Kidney (tissue), 14 donors: ENCODE measurements around the gene KCNN3. TPM values are rescaled to one million over a fixed set of nuclear protein-coding genes. Genes with fewer than 3 reads are reported as not detected.

ENCODE experiments used
- DNase-seq, 5 donors: peaks; one replicate each; pipeline ENCODE4 v3.0.0-alpha.2; 2013 to 2020
- FAIRE-seq: peaks from 2 replicates; lab custom pipeline; 2012; peaks lifted over from hg19 to GRCh38; lab: Jason Lieb, UNC
- H3K27ac ChIP-seq, 2 donors: one replicate each; pipeline ENCODE4 v1.7.0; 2013; ENCODE audit warnings: low read depth in 2 of 2, low read length in 2 of 2, inconsistent platforms in 1 of 2
- H3K27me3 ChIP-seq: one replicate; pipeline ENCODE4 v1.7.1; 2013; ENCODE audit warnings: low read length, inconsistent platforms; ENCODE audit not compliant: control insufficient read depth, insufficient read depth
- H3K36me3 ChIP-seq, 3 donors: one replicate each; pipeline versions ENCODE4 v1.7.0 to v1.7.1; 2013; ENCODE audit warnings: low read length in 3 of 3, control low read depth in 1 of 3, inconsistent platforms in 1 of 3; ENCODE audit not compliant: insufficient read depth in 3 of 3, control insufficient read depth in 2 of 3
- H3K4me1 ChIP-seq, 3 donors: one replicate each; pipeline versions ENCODE4 v1.7.0 to v1.7.1; 2013; ENCODE audit warnings: low read length in 3 of 3, inconsistent platforms in 1 of 3, low read depth in 1 of 3; ENCODE audit not compliant: control insufficient read depth in 2 of 3, insufficient read depth in 2 of 3
- H3K4me3 ChIP-seq, 3 donors: one replicate each; pipeline versions ENCODE4 v1.7.0 to v1.8.1; 2013; ENCODE audit warnings: low read length in 3 of 3, control low read depth in 1 of 3, inconsistent platforms in 1 of 3
- H3K9ac ChIP-seq, 3 donors: one replicate each; pipeline versions ENCODE4 v1.7.0 to v1.7.1; 2013; ENCODE audit warnings: low read length in 3 of 3, control low read depth in 1 of 3, inconsistent platforms in 1 of 3
- H3K9me3 ChIP-seq, 3 donors: one replicate each; pipeline versions ENCODE4 v1.7.0 to v1.7.1; 2013; ENCODE audit warnings: low read length in 3 of 3, control low read depth in 1 of 3, inconsistent platforms in 1 of 3; ENCODE audit not compliant: control insufficient read depth in 2 of 3, insufficient read depth in 1 of 3
- CTCF ChIP-seq: IDR thresholded peaks from 3 replicates; pipeline ENCODE4 v1.5.1; 2012; ENCODE audit warnings: mild to moderate bottlenecking, moderate library complexity, borderline replicate concordance; ENCODE audit not compliant: insufficient read depth; ENCODE audit errors: extremely low read depth
- intact Hi-C: fragments of 100-400 bp; cut with DNase I; formaldehyde crosslinking; loops from one replicate; pipeline ENCODE4 v1.11.1; 2022
- polyA plus RNA-seq: library from polyadenylated mRNA; stranded (reverse); fragments of 350-450 nt; fragmentation: Illumina TruSeq; extraction: RNeasy Lipid Tissue Mini Kit (QIAGEN cat#74804); gene quantifications from one replicate; pipeline ENCODE4 v1.2.3, GENCODE V29; 2014; ENCODE audit warnings: low read depth, low replicate concordance; ENCODE audit not compliant: insufficient read depth
- total RNA-seq: library from RNA; stranded (reverse); fragmentation: NEBNext Ultra II Directional; extraction: Animal tissue kit (Norgen Biotek cat#: 25700); gene quantifications from one replicate; pipeline ENCODE4 v1.2.1, GENCODE V29; 2021
- donor health status: control.
- donor health status: control.
- donor health status: control.
- donor health status: control.
- donor health status: control.
- donor health status: DM: yes; HTN: yes; CAD: no.
- donor health status: Normal renal cell carcinoma (clear cell type).

Gene KCNN3
- total and polyA plus RNA-seq, 2 donors from 2014 or later = 2.6 to 5.6 TPM

- H3K4me1 ChIP-seq = peaks cover 0 to 17% (median 4%) of the 10 kb centered on the region in 3 donors
- peak in 2 of 5 donors; percentile 57 to 75 for DNase-seq
- no peak for FAIRE-seq
- H3K4me3 ChIP-seq = peak overlapping the region in 1 of 3 donors; percentile 67
- H3K36me3 ChIP-seq = no peaks in the 10 kb centered on the region
- peaks cover 5% of the 10 kb centered on the region for H3K27me3 ChIP-seq
- H3K9me3 ChIP-seq = no peaks in the 10 kb centered on the region
- H3K27ac ChIP-seq = no peak overlapping the region
- TF ChIP-seq CTCF = no peak
- no peak overlapping the region for H3K9ac ChIP-seq
- intact Hi-C loops = no loop called here
Observed at GRCh38 chr1:154867064-154867825, 2.8 kb downstream of the KCNN3 start.

GRCh38 chr1:154866257-154867063, 3.6 kb downstream of the KCNN3 start:
- Histone ChIP-seq H3K27me3 (peaks cover 5% of the 10 kb centered on the region), H3K36me3 (no peaks in the 10 kb centered on the region), H3K4me1 (peaks cover 0 to 17% (median 4%) of the 10 kb centered on the region in 3 donors), H3K9me3 (no peaks in the 10 kb centered on the region), H3K27ac (no peak overlapping the region), H3K9ac (no peak overlapping the region), H3K4me3 (no peak overlapping the region)
- DNase-seq (no peak), FAIRE-seq (no peak)
- intact Hi-C loops = no loop called here
- TF ChIP-seq CTCF = no peak

GRCh38 chr1:154865442-154866256, 4.4 kb downstream of the KCNN3 start:
- peak overlapping the region in 1 of 3 donors; percentile 34 for H3K9ac ChIP-seq
- peak in 4 of 5 donors; percentile 51 to 66 (median 55) for DNase-seq
- intact Hi-C loops = no loop called here
- peak overlapping the region; percentile 24 to 32 for H3K27ac ChIP-seq
- H3K36me3 ChIP-seq = no peaks in the 10 kb centered on the region
- no peak overlapping the region for H3K4me3 ChIP-seq
- peaks cover 5% of the 10 kb centered on the region for H3K27me3 ChIP-seq
- FAIRE-seq = no peak
- TF ChIP-seq CTCF = no peak
- H3K9me3 ChIP-seq = no peaks in the 10 kb centered on the region
- peaks cover 0 to 17% (median 4%) of the 10 kb centered on the region in 3 donors for H3K4me1 ChIP-seq
